SJSA1 (cell line): ENCODE measurements around the gene NTM. TPM values are rescaled to one million over a fixed set of nuclear protein-coding genes. Genes with fewer than 3 reads are reported as not detected.

ENCODE experiments used
- DNase-seq, 2 experiments: peaks; one replicate each; pipeline ENCODE4 v3.0.0-alpha.2; 2015 to 2020; ENCODE audit warnings: low spot score in 2 of 2, low read depth in 1 of 2
- H3K27ac ChIP-seq: fragments of 250-450 bp; sonication (Bioruptor Pico); 2 replicates; pipeline ENCODE4 v1.5.1; 2020; ENCODE audit warnings: mild to moderate bottlenecking, moderate library complexity
- H3K27me3 ChIP-seq: fragments of 250-450 bp; sonication (Bioruptor Pico); replicated peaks from 2 replicates; pipeline ENCODE4 v1.5.1; 2020; ENCODE audit warnings: mild to moderate bottlenecking, moderate library complexity
- H3K36me3 ChIP-seq: fragments of 250-450 bp; sonication (Bioruptor Pico); 2 replicates; pipeline ENCODE4 v1.5.1; 2020; ENCODE audit warnings: mild to moderate bottlenecking
- H3K4me1 ChIP-seq: fragments of 250-450 bp; sonication (Bioruptor Pico); replicated peaks from 2 replicates; pipeline ENCODE4 v1.6.1; 2021; ENCODE audit warnings: mild to moderate bottlenecking
- H3K4me3 ChIP-seq: fragments of 250-450 bp; sonication (Bioruptor Pico); 2 replicates; pipeline ENCODE4 v1.5.1; 2020; ENCODE audit warnings: mild to moderate bottlenecking
- H3K9me3 ChIP-seq: fragments of 250-450 bp; sonication (Bioruptor Pico); replicated peaks from 2 replicates; pipeline ENCODE4 v1.5.1; 2020; ENCODE audit warnings: mild to moderate bottlenecking
- total RNA-seq: library from RNA; depleted of rRNA; stranded (reverse); fragments of >200 nt; shearing (Covaris generic); gene quantifications from 2 replicates; pipeline ENCODE4 v1.2.3, GENCODE V29; 2014

Gene NTM
- total RNA-seq, 1 experiment from 2014 or later = 0.34 TPM

GRCh38 chr11:131955904-131956303 lies 585.5 kb downstream of the NTM start:
- no peak overlapping the region for H3K4me3 ChIP-seq
- H3K27me3 ChIP-seq = no peaks in the 10 kb centered on the region
- H3K9me3 ChIP-seq = no peaks in the 10 kb centered on the region
- no peaks in the 10 kb centered on the region for H3K36me3 ChIP-seq
- no peak for DNase-seq
- H3K4me1 ChIP-seq = no peaks in the 10 kb centered on the region
- no peak overlapping the region for H3K27ac ChIP-seq

GRCh38 chr11:131957201-131957600 lies 586.8 kb downstream of the NTM start:
- H3K27me3 ChIP-seq = no peaks in the 10 kb centered on the region
- no peak for DNase-seq
- no peaks in the 10 kb centered on the region for H3K36me3 ChIP-seq
- H3K9me3 ChIP-seq = no peaks in the 10 kb centered on the region
- no peak overlapping the region for H3K27ac ChIP-seq
- H3K4me1 ChIP-seq = no peaks in the 10 kb centered on the region
- H3K4me3 ChIP-seq = no peak overlapping the region

- no peaks in the 10 kb centered on the region for H3K9me3 ChIP-seq
- no peak overlapping the region for H3K27ac ChIP-seq
- no peak for DNase-seq
- H3K4me3 ChIP-seq = no peak overlapping the region
- H3K36me3 ChIP-seq = no peaks in the 10 kb centered on the region
- no peaks in the 10 kb centered on the region for H3K4me1 ChIP-seq
- H3K27me3 ChIP-seq = no peaks in the 10 kb centered on the region
These were observed 587.5 kb downstream of the NTM start for GRCh38 chr11:131957875-131958274.

- no peaks in the 10 kb centered on the region for H3K36me3 ChIP-seq
- no peaks in the 10 kb centered on the region for H3K9me3 ChIP-seq
- no peaks in the 10 kb centered on the region for H3K27me3 ChIP-seq
- no peak for DNase-seq
- H3K4me1 ChIP-seq = no peaks in the 10 kb centered on the region
- no peak overlapping the region for H3K27ac ChIP-seq
- no peak overlapping the region for H3K4me3 ChIP-seq
These were observed 592.4 kb downstream of the NTM start for GRCh38 chr11:131962818-131963217.

GRCh38 chr11:131964698-131965483 lies 594.5 kb downstream of the NTM start:
- DNase-seq = no peak
- H3K27me3 ChIP-seq = no peaks in the 10 kb centered on the region
- H3K9me3 ChIP-seq = no peaks in the 10 kb centered on the region
- no peaks in the 10 kb centered on the region for H3K36me3 ChIP-seq
- no peak overlapping the region for H3K27ac ChIP-seq
- no peaks in the 10 kb centered on the region for H3K4me1 ChIP-seq
- no peak overlapping the region for H3K4me3 ChIP-seq

DNA sequence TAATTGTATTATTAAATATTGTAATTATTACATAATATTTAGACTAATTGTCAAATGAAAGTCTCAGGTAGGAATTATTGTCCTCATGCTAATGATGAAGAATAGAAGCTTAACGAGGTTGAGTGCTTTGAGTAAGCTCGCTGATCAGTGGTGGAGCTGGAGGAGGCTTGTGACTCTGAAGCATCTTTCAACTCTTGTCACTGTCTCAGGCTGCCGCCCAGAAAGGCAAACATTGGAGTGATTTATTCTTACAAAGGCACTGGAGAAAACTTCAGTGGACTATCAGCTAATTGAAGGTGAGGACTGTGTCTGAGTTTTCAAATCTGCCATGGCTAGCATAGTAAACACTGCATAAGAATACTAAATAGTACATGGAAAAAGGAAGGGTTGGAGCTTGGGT lies 595.1 kb downstream of the NTM start:
- Histone ChIP-seq H3K27ac (no peak overlapping the region), H3K4me1 (no peaks in the 10 kb centered on the region), H3K4me3 (no peak overlapping the region), H3K27me3 (no peaks in the 10 kb centered on the region), H3K36me3 (no peaks in the 10 kb centered on the region), H3K9me3 (no peaks in the 10 kb centered on the region)
- no peak for DNase-seq

GRCh38 chr11:131966667-131967066 lies 596.3 kb downstream of the NTM start:
- Histone ChIP-seq H3K27me3 (no peaks in the 10 kb centered on the region), H3K9me3 (no peaks in the 10 kb centered on the region), H3K4me3 (no peak overlapping the region), H3K4me1 (no peaks in the 10 kb centered on the region), H3K27ac (no peak overlapping the region), H3K36me3 (no peaks in the 10 kb centered on the region)
- DNase-seq = no peak

DNA sequence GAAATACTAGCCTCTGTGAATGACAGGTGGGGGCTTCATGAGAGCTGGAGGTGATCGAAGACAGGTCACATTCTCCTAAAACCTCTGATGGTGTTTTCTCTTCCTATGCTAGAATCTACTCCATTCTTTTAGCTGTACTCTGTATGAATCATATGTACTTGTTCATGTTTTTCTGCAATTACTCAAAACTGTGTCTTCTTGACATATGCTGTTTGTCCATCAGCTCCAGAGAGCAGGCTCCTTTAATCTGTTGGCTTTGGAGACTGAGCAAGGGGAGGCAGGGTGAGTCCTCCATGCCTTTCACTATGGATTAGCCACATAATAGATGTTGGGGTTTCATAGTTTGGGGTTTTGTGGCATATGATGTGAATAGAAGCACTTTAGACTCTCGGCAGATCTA lies 598.8 kb downstream of the NTM start:
- DNase-seq = no peak
- no peak overlapping the region for H3K27ac ChIP-seq
- H3K4me3 ChIP-seq = no peak overlapping the region
- no peaks in the 10 kb centered on the region for H3K27me3 ChIP-seq
- H3K9me3 ChIP-seq = no peaks in the 10 kb centered on the region
- H3K36me3 ChIP-seq = no peaks in the 10 kb centered on the region
- H3K4me1 ChIP-seq = no peaks in the 10 kb centered on the region

DNA sequence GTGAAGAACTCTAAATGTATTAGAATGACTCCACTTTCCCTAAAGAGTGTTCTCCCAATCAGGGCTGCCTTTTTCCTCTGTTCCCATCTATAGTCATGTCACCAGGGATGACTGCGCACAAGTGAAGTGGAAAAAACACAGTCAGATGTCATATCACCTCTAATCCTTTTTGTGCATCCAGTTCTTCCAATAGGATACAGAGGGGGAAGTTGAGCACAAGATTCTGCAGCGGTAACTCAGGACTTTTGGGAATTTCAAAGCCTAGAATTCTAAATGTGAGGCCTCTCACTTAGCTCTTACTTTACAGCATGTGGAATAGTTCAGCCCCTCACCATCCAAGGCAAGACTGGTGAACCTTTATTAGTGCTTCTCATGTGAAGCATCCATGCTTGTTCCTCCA lies 602.6 kb downstream of the NTM start:
- Histone ChIP-seq H3K27me3 (no peaks in the 10 kb centered on the region), H3K4me3 (no peak overlapping the region), H3K36me3 (no peaks in the 10 kb centered on the region), H3K27ac (no peak overlapping the region), H3K9me3 (no peaks in the 10 kb centered on the region), H3K4me1 (peaks cover 11% of the 10 kb centered on the region)
- DNase-seq = no peak

DNA sequence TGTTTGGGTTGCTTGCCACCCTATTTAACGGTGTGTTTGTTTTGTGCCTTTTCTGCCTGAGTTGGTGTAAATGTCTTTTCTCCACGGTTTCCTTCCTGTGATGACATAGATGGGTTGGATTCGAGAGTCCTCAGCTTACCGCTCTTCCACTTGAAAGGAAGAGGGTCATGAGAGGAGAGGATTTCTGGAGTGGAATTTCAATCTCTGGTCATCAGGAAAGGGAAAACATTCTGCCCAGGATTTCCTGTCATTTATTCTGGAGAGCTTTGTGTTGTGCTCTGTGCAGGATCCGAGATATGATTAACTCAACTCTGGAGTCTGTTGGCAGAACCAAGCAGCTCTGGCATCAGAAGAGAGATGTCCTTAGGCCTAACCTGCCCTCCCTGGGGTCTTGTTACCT lies 605.2 kb downstream of the NTM start:
- H3K4me3 ChIP-seq = no peak overlapping the region

GRCh38 chr11:131976021-131976420 lies 605.6 kb downstream of the NTM start:
- H3K36me3 ChIP-seq = no peaks in the 10 kb centered on the region
- DNase-seq = no peak

More for the DNA sequence above, 605.2 kb downstream of the NTM start:
- Histone ChIP-seq H3K4me1 (peaks cover 16% of the 10 kb centered on the region), H3K27ac (no peak overlapping the region), H3K9me3 (no peaks in the 10 kb centered on the region), H3K36me3 (no peaks in the 10 kb centered on the region), H3K27me3 (no peaks in the 10 kb centered on the region)
- DNase-seq = no peak

GRCh38 chr11:131977231-131977630 lies 606.8 kb downstream of the NTM start:
- Histone ChIP-seq H3K4me3 (no peak overlapping the region), H3K9me3 (no peaks in the 10 kb centered on the region), H3K27ac (no peak overlapping the region), H3K27me3 (no peaks in the 10 kb centered on the region), H3K4me1 (peaks cover 16% of the 10 kb centered on the region), H3K36me3 (no peaks in the 10 kb centered on the region)
- DNase-seq = no peak

More at GRCh38 chr11:131976021-131976420, 605.6 kb downstream of the NTM start:
- Histone ChIP-seq H3K27me3 (no peaks in the 10 kb centered on the region), H3K9me3 (no peaks in the 10 kb centered on the region), H3K27ac (no peak overlapping the region), H3K4me3 (no peak overlapping the region), H3K4me1 (peaks cover 16% of the 10 kb centered on the region)

GRCh38 chr11:131977854-131978253 lies 607.4 kb downstream of the NTM start:
- no peaks in the 10 kb centered on the region for H3K27me3 ChIP-seq
- no peaks in the 10 kb centered on the region for H3K9me3 ChIP-seq
- H3K27ac ChIP-seq = no peak overlapping the region
- no peaks in the 10 kb centered on the region for H3K36me3 ChIP-seq
- H3K4me1 ChIP-seq = peaks cover 16% of the 10 kb centered on the region
- DNase-seq = peak; percentile 42 to 44
- H3K4me3 ChIP-seq = no peak overlapping the region

- Histone ChIP-seq H3K4me3 (no peak overlapping the region), H3K36me3 (no peaks in the 10 kb centered on the region), H3K27ac (no peak overlapping the region), H3K9me3 (no peaks in the 10 kb centered on the region), H3K4me1 (peaks cover 16% of the 10 kb centered on the region), H3K27me3 (no peaks in the 10 kb centered on the region)
- no peak for DNase-seq
These were observed 607.9 kb downstream of the NTM start for GRCh38 chr11:131978351-131978750.

- no peaks in the 10 kb centered on the region for H3K27me3 ChIP-seq
- H3K4me1 ChIP-seq = peaks cover 16% of the 10 kb centered on the region
- no peak for DNase-seq
- H3K27ac ChIP-seq = no peak overlapping the region
- no peak overlapping the region for H3K4me3 ChIP-seq
- H3K9me3 ChIP-seq = no peaks in the 10 kb centered on the region
- H3K36me3 ChIP-seq = no peaks in the 10 kb centered on the region
These were observed 608.9 kb downstream of the NTM start for GRCh38 chr11:131979364-131979763.
